GM13977 (cell line): ENCODE data around the gene GABARAP.

Source experiments
- DNase-seq: peaks from one replicate; pipeline ENCODE4 v3.0.0; 2012; ENCODE audit warnings: low spot score
- in situ Hi-C: fragments of 300-500 bp; cut with MboI; formaldehyde crosslinking; loops from one replicate; pipeline ENCODE4 v1.12.0; 2022; ENCODE audit warnings: low sequenced_read_pairs, low pct_unique_long_range_greater_than_20kb, mixed read lengths, inconsistent platforms; ENCODE audit not compliant: unreplicated experiment
- TF ChIP-seq, protein P1 (sequence below): IDR thresholded peaks from 2 replicates; pipeline ENCODE4 v1.5.1; 2012; ENCODE audit warnings: mild to moderate bottlenecking, control low read depth; ENCODE audit not compliant: insufficient read depth; ENCODE audit errors: extremely low read depth, missing control alignments

The GABARAP gene

GRCh38 chr17:7253082-7253481, 10.8 kb upstream of the GABARAP start:
- TF ChIP-seq, protein P1, sequence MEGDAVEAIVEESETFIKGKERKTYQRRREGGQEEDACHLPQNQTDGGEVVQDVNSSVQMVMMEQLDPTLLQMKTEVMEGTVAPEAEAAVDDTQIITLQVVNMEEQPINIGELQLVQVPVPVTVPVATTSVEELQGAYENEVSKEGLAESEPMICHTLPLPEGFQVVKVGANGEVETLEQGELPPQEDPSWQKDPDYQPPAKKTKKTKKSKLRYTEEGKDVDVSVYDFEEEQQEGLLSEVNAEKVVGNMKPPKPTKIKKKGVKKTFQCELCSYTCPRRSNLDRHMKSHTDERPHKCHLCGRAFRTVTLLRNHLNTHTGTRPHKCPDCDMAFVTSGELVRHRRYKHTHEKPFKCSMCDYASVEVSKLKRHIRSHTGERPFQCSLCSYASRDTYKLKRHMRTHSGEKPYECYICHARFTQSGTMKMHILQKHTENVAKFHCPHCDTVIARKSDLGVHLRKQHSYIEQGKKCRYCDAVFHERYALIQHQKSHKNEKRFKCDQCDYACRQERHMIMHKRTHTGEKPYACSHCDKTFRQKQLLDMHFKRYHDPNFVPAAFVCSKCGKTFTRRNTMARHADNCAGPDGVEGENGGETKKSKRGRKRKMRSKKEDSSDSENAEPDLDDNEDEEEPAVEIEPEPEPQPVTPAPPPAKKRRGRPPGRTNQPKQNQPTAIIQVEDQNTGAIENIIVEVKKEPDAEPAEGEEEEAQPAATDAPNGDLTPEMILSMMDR: no peak
- in situ Hi-C loops: no loop called here

DNA sequence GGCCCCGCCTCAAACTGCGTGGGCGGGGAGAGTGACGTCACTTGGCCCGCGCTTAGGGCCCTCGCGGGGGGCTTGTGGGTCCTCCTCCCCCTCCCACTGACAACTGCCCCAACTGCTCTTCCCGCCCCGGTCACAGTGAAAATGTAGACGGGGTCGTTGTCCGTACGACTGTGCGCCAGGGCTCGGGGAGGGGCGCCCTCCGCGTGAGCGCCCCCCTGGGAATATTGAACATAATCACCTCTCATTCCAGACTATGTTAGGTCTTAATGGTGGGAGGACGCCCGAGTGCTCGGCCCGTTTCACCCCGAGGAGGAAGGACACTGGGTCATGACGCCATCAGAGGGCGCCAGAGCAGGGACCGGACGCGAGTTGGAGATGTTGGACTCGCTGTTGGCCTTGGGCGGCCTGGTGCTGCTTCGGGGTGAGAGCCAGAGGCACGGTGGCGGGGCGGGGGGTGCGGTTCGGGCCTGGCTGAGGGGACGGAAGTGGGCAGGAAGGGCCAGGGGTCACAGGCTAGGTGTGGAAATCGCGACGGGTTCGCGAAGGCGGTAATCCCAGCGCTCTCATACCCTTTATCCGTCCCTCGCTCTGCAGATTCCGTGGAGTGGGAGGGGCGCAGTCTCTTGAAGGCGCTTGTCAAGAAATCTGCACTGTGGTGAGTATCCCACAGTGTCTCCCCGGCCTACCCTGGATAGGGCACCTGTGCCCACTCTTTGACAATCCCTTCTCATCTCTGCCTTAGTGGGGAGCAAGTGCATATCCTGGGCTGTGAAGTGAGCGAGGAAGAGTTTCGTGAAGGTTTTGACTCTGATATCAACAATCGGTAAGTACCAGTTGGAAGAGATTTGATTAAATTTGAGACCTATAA, 10.2 kb upstream of the GABARAP start, which contains the start of gene ELP5:
Gene ELP5 (plus strand): TSS at position 40 of the 868 bp plus-strand sequence. CDS start 336 bp downstream, at position 376.
- TF ChIP-seq, protein P1: peak; percentile 44
- in situ Hi-C loops: no loop called here
- DNase-seq: peak; percentile 91

More at GRCh38 chr17:7253082-7253481, 10.8 kb upstream of the GABARAP start:
- DNase-seq: no peak

DNA sequence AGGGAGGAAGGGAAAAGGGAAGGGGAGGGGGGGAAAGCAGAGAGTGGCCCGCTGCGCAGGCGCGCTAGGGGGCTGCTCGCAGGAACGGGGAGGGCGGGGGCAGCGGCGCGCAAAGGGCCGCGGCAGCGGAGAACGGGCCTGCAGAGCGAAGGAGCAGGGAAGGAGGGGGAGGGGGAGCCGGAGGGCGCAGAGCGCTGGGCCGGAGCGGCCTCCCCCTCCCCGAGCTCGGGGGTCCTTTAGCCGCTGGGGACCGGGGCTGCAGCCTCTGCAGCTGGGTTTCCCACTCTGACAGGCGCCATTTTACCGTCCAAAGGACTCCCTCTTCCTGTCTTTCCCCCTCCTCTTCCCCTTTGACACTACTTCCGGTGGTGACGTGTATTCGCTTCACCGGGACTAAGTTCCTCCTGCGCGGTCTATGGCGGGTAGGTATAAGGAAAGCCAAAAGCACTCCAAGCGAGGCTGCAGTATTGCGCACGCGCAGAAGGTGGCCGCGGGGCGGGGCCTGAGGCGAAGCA, 9.5 kb upstream of the GABARAP start, which contains the start of gene CTDNEP1:
Gene CTDNEP1 (minus strand): TSS at position 74 of the 515 bp plus-strand sequence. CDS start 438 bp downstream, outside the sequence.
- TF ChIP-seq, protein P1: no peak
- in situ Hi-C loops: no loop called here
- peak; percentile 99 for DNase-seq

DNA sequence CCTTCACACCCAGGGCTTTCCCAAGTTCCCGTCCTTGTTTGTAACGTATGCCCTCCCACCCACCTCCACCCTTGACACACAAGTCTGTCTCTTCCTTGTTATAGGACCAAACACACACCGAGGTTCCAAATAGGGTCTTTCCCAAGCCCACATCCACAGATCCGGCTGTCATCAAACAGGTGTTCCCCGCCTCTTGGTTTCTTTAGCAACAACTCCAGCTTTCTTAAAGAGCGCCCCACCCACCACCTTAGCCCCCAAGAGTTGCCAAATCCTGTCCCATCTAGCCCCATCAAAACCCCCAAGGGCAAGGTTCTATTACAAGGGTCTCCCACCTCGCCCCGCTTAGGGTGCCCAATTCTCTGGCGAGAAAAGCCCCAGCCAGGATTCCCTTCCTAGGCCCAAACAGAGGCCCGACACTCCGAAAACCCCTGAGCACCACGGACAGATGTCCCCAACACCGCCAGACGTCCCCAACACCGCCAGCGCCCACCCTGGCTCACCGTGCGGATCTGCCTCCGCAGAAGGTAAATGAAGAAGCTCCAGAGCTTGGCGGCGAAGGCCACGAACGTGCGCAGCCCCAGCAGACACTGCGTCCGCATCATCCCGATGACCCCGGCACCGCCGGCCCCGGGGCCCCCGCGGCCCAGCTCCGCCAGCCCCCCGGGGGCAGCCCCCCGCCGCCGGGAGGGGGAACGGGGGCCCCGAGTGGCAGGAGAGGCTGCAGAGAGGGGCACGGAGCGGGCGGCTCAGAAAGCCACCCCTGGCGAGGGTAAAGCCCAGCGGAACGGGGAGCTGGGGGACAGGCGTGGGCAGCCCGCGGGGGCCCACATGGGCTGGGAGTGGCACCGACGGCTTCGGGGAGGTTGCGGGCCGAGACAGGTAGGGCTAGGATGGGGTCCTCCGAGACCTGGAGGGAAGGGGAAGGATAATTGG, 8.7 kb upstream of the GABARAP start:
- DNase-seq: no peak
- in situ Hi-C loops: no loop called here
- TF ChIP-seq, protein P1: no peak

DNA sequence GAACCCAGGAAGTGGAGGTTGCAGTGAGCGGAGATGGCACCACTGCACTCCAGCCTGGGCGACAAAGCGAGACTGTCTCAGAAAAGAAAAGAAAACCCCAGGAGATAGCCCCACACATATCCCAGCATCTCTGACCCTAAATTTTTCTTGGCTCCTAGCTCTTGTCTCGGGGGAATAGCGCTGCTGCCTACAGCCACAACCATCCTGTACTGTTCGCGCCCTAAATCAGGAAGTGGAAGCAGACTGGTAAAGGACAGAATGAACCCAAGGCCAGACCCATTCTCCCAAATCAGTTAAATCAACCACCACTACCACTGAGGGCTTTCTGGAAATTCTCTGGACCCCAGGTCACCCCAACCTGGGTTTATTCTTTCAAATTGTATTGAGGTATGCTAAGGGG, 7.6 kb upstream of the GABARAP start:
- DNase-seq: no peak
- in situ Hi-C loops: no loop called here
- TF ChIP-seq, protein P1: no peak

DNA sequence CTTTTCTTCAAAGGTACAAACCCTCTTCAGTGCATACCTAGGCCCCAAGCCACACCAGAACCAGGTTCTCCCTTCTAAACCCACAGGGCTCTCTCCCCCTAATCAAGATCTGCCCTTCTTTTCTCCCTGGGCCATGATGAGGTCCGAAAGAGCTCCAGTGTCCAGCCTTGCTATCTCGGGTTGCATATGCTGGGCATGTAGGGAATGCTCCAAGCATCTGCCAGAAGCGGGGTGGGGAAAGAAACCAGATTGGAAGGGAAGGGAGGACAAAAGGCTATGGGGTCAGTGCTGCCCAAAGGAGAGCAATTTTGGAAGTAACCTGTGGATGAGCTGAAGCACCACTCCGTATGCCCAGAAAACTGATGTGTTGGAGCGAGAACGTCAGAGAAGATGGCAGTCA, 7.0 kb upstream of the GABARAP start:
- TF ChIP-seq, protein P1: no peak
- in situ Hi-C loops: no loop called here
- DNase-seq: no peak
